H1 (cell line): ENCODE results near the gene HSF5. TPM values are rescaled to one million over a fixed set of nuclear protein-coding genes. Genes with fewer than 3 reads are reported as not detected.

Experiments used
- CTCF ChIA-PET: fragments of 300-600 bp; sonication (Branson Sonifier 250); formaldehyde crosslinking; loops from one replicate; lab custom pipeline; 2021; ENCODE audit not compliant: partially characterized antibody; lab: Charles Lee
- POLR2A ChIA-PET: fragments of 300-600 bp; sonication (Branson Sonifier 250); formaldehyde crosslinking; loops from one replicate; lab custom pipeline; 2021; ENCODE audit warnings: inconsistent platforms; ENCODE audit not compliant: partially characterized antibody; lab: Charles Lee
- DNase-seq, 2 experiments: peaks; one replicate each; pipeline versions ENCODE4 v3.0.0 to v3.0.0-alpha.2; 2010 to 2022; ENCODE audit warnings: low spot score in 2 of 2, low read depth in 1 of 2, mixed read lengths in 1 of 2
- FAIRE-seq: peaks from 2 replicates; lab custom pipeline; 2011; peaks lifted over from hg19 to GRCh38; lab: Jason Lieb, UNC
- H2AFZ ChIP-seq: 2 replicates; pipeline ENCODE4 v1.8.1; 2012; ENCODE audit warnings: low read length, inconsistent platforms
- H2AK5ac ChIP-seq: 2 replicates; pipeline ENCODE4 v1.6.1; 2013; ENCODE audit warnings: low read depth, low read length
- H2BK120ac ChIP-seq: replicated peaks from 2 replicates; pipeline ENCODE3; 2013; ENCODE audit warnings: low read depth, low read length, inconsistent platforms
- H2BK12ac ChIP-seq: 2 replicates; pipeline ENCODE4 v1.6.1; 2013; ENCODE audit warnings: low read depth, low read length
- H2BK15ac ChIP-seq: 2 replicates; pipeline ENCODE4 v1.6.1; 2013; ENCODE audit warnings: low read length
- H2BK20ac ChIP-seq: 2 replicates; pipeline ENCODE4 v1.6.1; 2013; ENCODE audit warnings: low read length
- H2BK5ac ChIP-seq: 2 replicates; pipeline ENCODE4 v1.6.1; 2013; ENCODE audit warnings: low read depth, low read length
- H3K14ac ChIP-seq: 2 replicates; pipeline ENCODE4 v1.6.1; 2013; ENCODE audit warnings: inconsistent platforms; ENCODE audit not compliant: insufficient read length
- H3K18ac ChIP-seq: 2 replicates; pipeline ENCODE4 v1.6.1; 2013; ENCODE audit warnings: low read length; ENCODE audit errors: extremely low read depth
- H3K23ac ChIP-seq: 2 replicates; pipeline ENCODE4 v1.6.1; 2013; ENCODE audit warnings: inconsistent platforms; ENCODE audit not compliant: insufficient read length
- H3K23me2 ChIP-seq: 2 replicates; pipeline ENCODE4 v1.6.1; 2013; ENCODE audit warnings: low read depth, low read length
- H3K27ac ChIP-seq: 2 replicates; pipeline ENCODE4 v1.6.1; 2011; ENCODE audit warnings: low read depth, low read length, inconsistent platforms
- H3K27me3 ChIP-seq, 4 experiments: replicated peaks in 1 of 4; 1 replicate in 1 of 4; 2 replicates in 3 of 4; pipeline versions ENCODE4 v1.6.1 to v1.8.1; 2011 to 2013; ENCODE audit warnings: low read length in 3 of 4, mild to moderate bottlenecking in 3 of 4, inconsistent platforms in 2 of 4, mixed read lengths in 2 of 4, moderate library complexity in 1 of 4; ENCODE audit not compliant: control insufficient read depth in 3 of 4, insufficient read depth in 3 of 4; ENCODE audit errors: extremely low read depth in 1 of 4
- H3K36me3 ChIP-seq, 4 experiments: 2 replicates each; pipeline versions ENCODE4 v1.6.1 to v1.8.1; 2011 to 2013; ENCODE audit warnings: mild to moderate bottlenecking in 4 of 4, low read length in 3 of 4, moderate library complexity in 2 of 4, control low read depth in 1 of 4, inconsistent platforms in 1 of 4; ENCODE audit not compliant: insufficient read depth in 4 of 4, control insufficient read depth in 2 of 4
- H3K4ac ChIP-seq: replicated peaks from 2 replicates; pipeline ENCODE3; 2013; ENCODE audit warnings: low read length, low read depth, mixed read lengths, inconsistent platforms; ENCODE audit not compliant: insufficient read length
- H3K4me1 ChIP-seq, 4 experiments: replicated peaks in 1 of 4; 1 replicate in 1 of 4; 2 replicates in 3 of 4; pipeline versions ENCODE4 v1.6.1 to v1.8.1; 2011 to 2013; ENCODE audit warnings: low read length in 3 of 4, inconsistent platforms in 2 of 4, mixed read lengths in 1 of 4; ENCODE audit not compliant: insufficient read depth in 4 of 4, control insufficient read depth in 3 of 4
- H3K4me2 ChIP-seq, 2 experiments: 2 replicates each; pipeline versions ENCODE4 v1.6.1 to v1.8.1; 2011 to 2013; ENCODE audit warnings: low read depth in 2 of 2, low read length in 2 of 2, control low read depth in 1 of 2, inconsistent platforms in 1 of 2, mild to moderate bottlenecking in 1 of 2; ENCODE audit not compliant: insufficient read depth in 1 of 2
- H3K4me3 ChIP-seq, 4 experiments: fragments of 200-600, 300-600 bp in 1 of 4; sonication (generic), shearing (Covaris generic), sonication (Bioruptor Twin) in 1 of 4; 2 replicates each; pipeline versions ENCODE4 v1.5.1 to v1.8.1; 2011 to 2016; ENCODE audit warnings: low read length in 4 of 4, low read depth in 3 of 4, control low read depth in 2 of 4, inconsistent platforms in 2 of 4, mild to moderate bottlenecking in 2 of 4, mixed read lengths in 1 of 4, moderate library complexity in 1 of 4; ENCODE audit not compliant: insufficient read depth in 2 of 4; ENCODE audit errors: extremely low read depth in 1 of 4
- H3K56ac ChIP-seq: replicated peaks from 2 replicates; pipeline ENCODE3; 2013; ENCODE audit warnings: low read depth, mild to moderate bottlenecking, mixed read lengths, low read length, inconsistent platforms; ENCODE audit not compliant: insufficient read length
- H3K79me1 ChIP-seq: 2 replicates; pipeline ENCODE4 v1.6.1; 2013; ENCODE audit warnings: low read depth, low read length, control low read depth
- H3K79me2 ChIP-seq, 2 experiments: 2 replicates each; pipeline versions ENCODE4 v1.6.1 to v1.8.1; 2012 to 2013; ENCODE audit warnings: low read length in 2 of 2, mild to moderate bottlenecking in 2 of 2, inconsistent platforms in 1 of 2; ENCODE audit not compliant: insufficient read depth in 2 of 2, control insufficient read depth in 1 of 2
- H3K9ac ChIP-seq, 4 experiments: replicated peaks in 1 of 4; 1 replicate in 1 of 4; 2 replicates in 3 of 4; pipeline versions ENCODE4 v1.6.1 to v1.8.1; 2011 to 2013; ENCODE audit warnings: low read depth in 3 of 4, low read length in 3 of 4, control low read depth in 2 of 4, mild to moderate bottlenecking in 2 of 4, moderate library complexity in 2 of 4, inconsistent platforms in 1 of 4; ENCODE audit errors: extremely low read depth in 1 of 4
- H3K9me3 ChIP-seq, 2 experiments: 2 replicates each; pipeline versions ENCODE4 v1.6.1 to v1.8.1; 2012 to 2013; ENCODE audit warnings: mild to moderate bottlenecking in 2 of 2, moderate library complexity in 2 of 2, control low read depth in 1 of 2, inconsistent platforms in 1 of 2, low read depth in 1 of 2, low read length in 1 of 2, mixed read lengths in 1 of 2; ENCODE audit not compliant: insufficient read depth in 2 of 2
- H4K20me1 ChIP-seq, 2 experiments: replicated peaks in 1 of 2; 2 replicates each; pipeline versions ENCODE3 to v1.8.1; 2011 to 2013; ENCODE audit warnings: inconsistent platforms in 2 of 2, low read length in 2 of 2, mild to moderate bottlenecking in 1 of 2; ENCODE audit not compliant: insufficient read depth in 2 of 2, control insufficient read depth in 1 of 2
- H4K5ac ChIP-seq: 2 replicates; pipeline ENCODE4 v1.6.1; 2013; ENCODE audit warnings: low read length, low read depth, mixed read lengths, inconsistent platforms; ENCODE audit not compliant: insufficient read length
- H4K8ac ChIP-seq: 2 replicates; pipeline ENCODE4 v1.8.0; 2013; ENCODE audit warnings: mild to moderate bottlenecking, moderate library complexity, low read length, inconsistent platforms; ENCODE audit not compliant: insufficient read depth; ENCODE audit errors: extremely low read depth
- H4K91ac ChIP-seq: replicated peaks from 2 replicates; pipeline ENCODE3; 2013; ENCODE audit warnings: low read length, mixed read lengths, inconsistent platforms; ENCODE audit not compliant: insufficient read length
- ASH2L ChIP-seq: fragments of 200-600, 300-600 bp; sonication (generic); IDR thresholded peaks from one replicate; pipeline ENCODE4 v1.7.1; 2017; ENCODE audit warnings: low read length
- ATF3 ChIP-seq: IDR thresholded peaks from 2 replicates; pipeline ENCODE4 v1.6.1; 2011; ENCODE audit warnings: low read depth, mild to moderate bottlenecking, low read length; ENCODE audit not compliant: insufficient read depth
- BRCA1 ChIP-seq: IDR thresholded peaks from 2 replicates; pipeline ENCODE4 v1.6.1; 2012; ENCODE audit warnings: low read depth, low read length, improper control_type of control experiment
- CEBPB ChIP-seq: IDR thresholded peaks from 2 replicates; pipeline ENCODE4 v1.6.1; 2012; ENCODE audit warnings: low read depth, low read length
- FOSL1 ChIP-seq: IDR thresholded peaks from 2 replicates; pipeline ENCODE4 v1.6.1; 2011; ENCODE audit warnings: mild to moderate bottlenecking, low read depth, low read length, moderate library complexity; ENCODE audit not compliant: insufficient read depth
- POU5F1 ChIP-seq: IDR thresholded peaks from 2 replicates; pipeline ENCODE4 v1.6.1; 2011; ENCODE audit warnings: low read depth, mild to moderate bottlenecking, low read length, moderate library complexity
- RNF2 ChIP-seq: fragments of 200-900, 300-1000 bp; sonication (generic); IDR thresholded peaks from 2 replicates; pipeline ENCODE4 v1.7.1; 2016; ENCODE audit warnings: borderline replicate concordance, low read depth, mild to moderate bottlenecking, antibody characterized with exemption, low read length; ENCODE audit not compliant: poor library complexity, severe bottlenecking; ENCODE audit errors: missing control alignments
- SP1 ChIP-seq: IDR thresholded peaks from 2 replicates; pipeline ENCODE4 v1.6.1; 2011; ENCODE audit warnings: low read depth, low read length
- SP2 ChIP-seq: IDR thresholded peaks from 2 replicates; pipeline ENCODE4 v1.6.1; 2012; ENCODE audit warnings: mild to moderate bottlenecking, low read length, inconsistent platforms
- SRF ChIP-seq: IDR thresholded peaks from 2 replicates; pipeline ENCODE4 v1.6.1; 2011; ENCODE audit warnings: mild to moderate bottlenecking, low read depth, low read length, moderate library complexity
- SUZ12 ChIP-seq: fragments of 200-600 bp; sonication (generic); IDR thresholded peaks from 2 replicates; pipeline ENCODE4 v1.6.1; 2012; ENCODE audit warnings: mild to moderate bottlenecking, inconsistent platforms, low read length, moderate library complexity, mixed read lengths
- TAF7 ChIP-seq: optimal IDR thresholded peaks from 2 replicates; pipeline ENCODE3; 2011; ENCODE audit warnings: low read depth, mild to moderate bottlenecking, inconsistent platforms, low read length, moderate library complexity, borderline replicate concordance
- USF2 ChIP-seq: IDR thresholded peaks from 2 replicates; pipeline ENCODE4 v1.6.1; 2011; ENCODE audit warnings: low read length, improper control_type of control experiment
- WGBS, 2 experiments: shearing (Covaris generic) in 1 of 2; methylation state at CpG; one replicate each; pipeline versions ENCODE4 v1.1.6 to v1.1.7; 2013 to 2015; ENCODE audit warnings: low lambda C conversion rate in 2 of 2, mixed read lengths in 2 of 2, inconsistent platforms in 1 of 2, low coverage in 1 of 2, missing lambda C conversion rate in 1 of 2; ENCODE audit not compliant: insufficient replicate concordance in 2 of 2, insufficient coverage in 1 of 2, insufficient read length in 1 of 2; ENCODE audit errors: extremely low coverage in 1 of 2, missing lambda C conversion rate in 1 of 2; 5-methylcytosine and 5-hydroxymethylcytosine counted together
- polyA plus RNA-seq, 7 experiments: library from polyadenylated mRNA; depleted of rRNA in 3 of 7; stranded (reverse) in 5 of 7; unstranded in 2 of 7; fragments of >200 nt in 5 of 7; fragments of 200-250 nt in 2 of 7; gene quantifications; 1 replicate in 5 of 7; 2 replicates in 1 of 7; 4 replicates in 1 of 7; pipeline versions ENCODE4 v1.2.1 to v1.2.3, GENCODE V29; 2011 to 2013; ENCODE audit warnings: missing spikeins in 2 of 7, mixed read lengths in 2 of 7
- total RNA-seq: library from RNA; stranded (reverse); fragmentation: NEBNext Ultra II Directional; extraction: Animal tissue kit (Norgen Biotek cat#: 25700); gene quantifications from 2 replicates; pipeline ENCODE4 v1.2.1, GENCODE V29; 2021

The HSF5 gene
- total and polyA plus RNA-seq, 2 of the 8 experiments (the other 6 are each of a cell fraction or from before 2014, with no cell fraction given) = not detected

GRCh38 chr17:58375811-58376210 is 112.4 kb downstream of the HSF5 start:
- Histone ChIP-seq H3K27ac (no peak overlapping the region), H3K14ac (no peak overlapping the region), H2BK20ac (no peak overlapping the region), H4K20me1 (no peaks in the 10 kb centered on the region), H2BK15ac (no peak overlapping the region), H2BK5ac (peak overlapping the region; percentile 19; the same call in 1 of the 2 replicates), H3K4me3 (no peak overlapping the region), H3K18ac (no peak overlapping the region), H3K56ac (no peak overlapping the region), H2AFZ (no peak overlapping the region), H3K9me3 (no peaks in the 10 kb centered on the region), H3K4ac (no peak overlapping the region), H4K8ac (no peak overlapping the region), H3K79me2 (no peaks in the 10 kb centered on the region), H3K23ac (no peak overlapping the region), H3K36me3 (no peaks in the 10 kb centered on the region), H3K79me1 (no peaks in the 10 kb centered on the region), H3K4me1 (peaks cover 6 to 15% (median 10%) of the 10 kb centered on the region in 4 experiments; a peak in 5 of 7 replicates), H4K91ac (no peak overlapping the region), H3K9ac (no peak overlapping the region), H4K5ac (no peak overlapping the region), H2BK12ac (peak overlapping the region; percentile 13; the same call in 1 of the 2 replicates), H2BK120ac (no peak overlapping the region), H3K23me2 (no peaks in the 10 kb centered on the region), H3K4me2 (no peak overlapping the region; a peak in 1 of 4 replicates), H2AK5ac (peak overlapping the region; percentile 29; the same call in 1 of the 2 replicates), H3K27me3 (no peaks in the 10 kb centered on the region)
- FAIRE-seq (no peak), DNase-seq (no peak)
- POLR2A ChIA-PET = interaction anchor here (1.3 to 1.7 kb wide), 4 partner anchors 15 to 32 kb away, joined by 3 to 9 read pairs (median 4); partner anchors contain the start of gene SUPT4H1
- CTCF ChIA-PET = no interaction called here
- 91% methylated on average over 2 of the region's 2 CpGs; no CpG with 5 or more reads in 1 of the 2 experiments for WGBS, 2 experiments
- TF ChIP-seq RNF2 (no peak), POU5F1 (no peak), FOSL1 (no peak), SRF (no peak), USF2 (no peak), CEBPB (no peak), ATF3 (no peak), BRCA1 (no peak), SP2 (no peak), TAF7 (no peak), SUZ12 (no peak), SP1 (no peak), ASH2L (no peak)
